SK-N-SH treated with all-trans-retinoic acid at 6 μM for 48 hours (cell line): Measurements from ENCODE around the gene SARNP.

Source experiments
- ARNTL ChIP-seq: fragments of 450-650 bp; formaldehyde crosslinking; IDR thresholded peaks from 2 replicates; pipeline ENCODE4 v1.5.0; 2020; ENCODE audit warnings: low read depth, mild to moderate bottlenecking, moderate library complexity, borderline replicate concordance
- CSDC2 ChIP-seq: fragments of 250-450 bp; sonication (Bioruptor Pico); IDR thresholded peaks from 2 replicates; pipeline ENCODE4 v1.5.0; 2020; ENCODE audit warnings: mild to moderate bottlenecking, moderate library complexity
- CSRNP3 ChIP-seq: fragments of 250-450 bp; sonication (Bioruptor Pico); IDR thresholded peaks from 2 replicates; pipeline ENCODE4 v1.5.1; 2021; ENCODE audit warnings: mild to moderate bottlenecking, moderate library complexity
- OSR1 ChIP-seq: fragments of 250-450 bp; sonication (Bioruptor Pico); IDR thresholded peaks from 2 replicates; pipeline ENCODE4 v1.8.0; 2022; ENCODE audit warnings: moderate library complexity, mild to moderate bottlenecking, inconsistent platforms
- ZFP30 ChIP-seq: fragments of 450-650 bp; formaldehyde crosslinking; IDR thresholded peaks from 2 replicates; pipeline ENCODE4 v1.5.0; 2022; ENCODE audit warnings: mild to moderate bottlenecking, moderate library complexity

- TF ChIP-seq ARNTL (CRISPR knock-in tag) (no peak), ZFP30 (CRISPR knock-in tag) (no peak), CSDC2 (CRISPR knock-in tag) (no peak), CSRNP3 (no peak), OSR1 (CRISPR knock-in tag) (no peak)
These were observed 28.4 kb downstream of the SARNP start for GRCh38 chr12:55789171-55789570.
